IMR-90 (cell line): Measurements from ENCODE around the gene TNFRSF17.

Source experiments
- FOS ChIP-seq: fragments of 150-350 bp; IDR thresholded peaks from 2 replicates; pipeline ENCODE4 v1.6.1; 2016; ENCODE audit warnings: low read depth, low read length
- MAFK ChIP-seq: IDR thresholded peaks from 2 replicates; pipeline ENCODE4 v1.6.1; 2012; ENCODE audit warnings: low read depth, low read length, improper control_type of control experiment
- MXI1 ChIP-seq: IDR thresholded peaks from 2 replicates; pipeline ENCODE4 v1.6.1; 2012; ENCODE audit warnings: low read depth, mild to moderate bottlenecking, low read length, moderate library complexity, borderline replicate concordance
- POLR2A ChIP-seq: IDR thresholded peaks from 2 replicates; pipeline ENCODE4 v1.6.1; 2012; ENCODE audit warnings: mild to moderate bottlenecking, low read depth, low read length
- RCOR1 ChIP-seq: IDR thresholded peaks from 2 replicates; pipeline ENCODE4 v1.6.1; 2012; ENCODE audit warnings: mild to moderate bottlenecking, low read length, improper control_type of control experiment; ENCODE audit not compliant: insufficient replicate concordance
- SMC3 ChIP-seq: fragments of 150-350 bp; IDR thresholded peaks from 2 replicates; pipeline ENCODE4 v1.6.1; 2016; ENCODE audit warnings: low read depth, mild to moderate bottlenecking, antibody characterized with exemption, low read length, moderate library complexity
- TF ChIP-seq, protein P1 (sequence below): conservative IDR thresholded peaks from 2 replicates; pipeline ENCODE4 v1.5.1; 2012; ENCODE audit warnings: mild to moderate bottlenecking, low read depth, low read length, improper control_type of control experiment
- TF ChIP-seq, protein P2 (sequence below): fragments of 150-350 bp; IDR thresholded peaks from 2 replicates; pipeline ENCODE4 v1.6.1; 2016; ENCODE audit warnings: low read depth, mild to moderate bottlenecking, low read length, moderate library complexity, borderline replicate concordance

DNA sequence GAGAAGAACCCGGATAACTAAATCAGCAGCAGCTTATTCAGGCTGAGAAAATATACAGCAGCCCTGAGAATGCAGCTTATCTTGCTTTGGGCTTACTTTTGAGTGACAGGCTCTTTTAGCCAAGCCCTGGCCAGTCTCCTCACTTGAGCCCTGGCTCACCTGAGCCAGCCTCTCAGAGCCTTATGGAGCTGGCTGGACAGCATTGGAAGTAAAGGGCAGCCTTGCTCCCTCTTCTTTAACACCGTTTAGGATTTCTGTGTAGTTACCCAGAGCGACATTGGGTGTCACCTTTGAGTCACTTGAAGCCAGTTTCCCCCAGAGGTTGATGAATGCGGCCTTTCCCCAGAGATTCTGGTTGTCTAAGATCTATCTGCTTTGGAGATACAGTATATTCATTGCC, 15.5 kb upstream of the TNFRSF17 start:
- TF ChIP-seq, protein P1, sequence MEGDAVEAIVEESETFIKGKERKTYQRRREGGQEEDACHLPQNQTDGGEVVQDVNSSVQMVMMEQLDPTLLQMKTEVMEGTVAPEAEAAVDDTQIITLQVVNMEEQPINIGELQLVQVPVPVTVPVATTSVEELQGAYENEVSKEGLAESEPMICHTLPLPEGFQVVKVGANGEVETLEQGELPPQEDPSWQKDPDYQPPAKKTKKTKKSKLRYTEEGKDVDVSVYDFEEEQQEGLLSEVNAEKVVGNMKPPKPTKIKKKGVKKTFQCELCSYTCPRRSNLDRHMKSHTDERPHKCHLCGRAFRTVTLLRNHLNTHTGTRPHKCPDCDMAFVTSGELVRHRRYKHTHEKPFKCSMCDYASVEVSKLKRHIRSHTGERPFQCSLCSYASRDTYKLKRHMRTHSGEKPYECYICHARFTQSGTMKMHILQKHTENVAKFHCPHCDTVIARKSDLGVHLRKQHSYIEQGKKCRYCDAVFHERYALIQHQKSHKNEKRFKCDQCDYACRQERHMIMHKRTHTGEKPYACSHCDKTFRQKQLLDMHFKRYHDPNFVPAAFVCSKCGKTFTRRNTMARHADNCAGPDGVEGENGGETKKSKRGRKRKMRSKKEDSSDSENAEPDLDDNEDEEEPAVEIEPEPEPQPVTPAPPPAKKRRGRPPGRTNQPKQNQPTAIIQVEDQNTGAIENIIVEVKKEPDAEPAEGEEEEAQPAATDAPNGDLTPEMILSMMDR: peak; percentile 57
- TF ChIP-seq, protein P2, sequence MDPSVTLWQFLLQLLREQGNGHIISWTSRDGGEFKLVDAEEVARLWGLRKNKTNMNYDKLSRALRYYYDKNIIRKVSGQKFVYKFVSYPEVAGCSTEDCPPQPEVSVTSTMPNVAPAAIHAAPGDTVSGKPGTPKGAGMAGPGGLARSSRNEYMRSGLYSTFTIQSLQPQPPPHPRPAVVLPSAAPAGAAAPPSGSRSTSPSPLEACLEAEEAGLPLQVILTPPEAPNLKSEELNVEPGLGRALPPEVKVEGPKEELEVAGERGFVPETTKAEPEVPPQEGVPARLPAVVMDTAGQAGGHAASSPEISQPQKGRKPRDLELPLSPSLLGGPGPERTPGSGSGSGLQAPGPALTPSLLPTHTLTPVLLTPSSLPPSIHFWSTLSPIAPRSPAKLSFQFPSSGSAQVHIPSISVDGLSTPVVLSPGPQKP: no peak
- TF ChIP-seq POLR2A: no peak
- no peak for TF ChIP-seq MAFK
- TF ChIP-seq RCOR1: no peak
- no peak for TF ChIP-seq MXI1
- peak; percentile 52 for TF ChIP-seq SMC3
- TF ChIP-seq FOS: no peak
